SK-N-DZ (cell line): ENCODE measurements around the gene FAM180A.

Source experiments
- DNase-seq: peaks from one replicate; pipeline ENCODE4 v3.0.0-alpha.2; 2015; ENCODE audit warnings: low spot score

Gene FAM180A

DNA sequence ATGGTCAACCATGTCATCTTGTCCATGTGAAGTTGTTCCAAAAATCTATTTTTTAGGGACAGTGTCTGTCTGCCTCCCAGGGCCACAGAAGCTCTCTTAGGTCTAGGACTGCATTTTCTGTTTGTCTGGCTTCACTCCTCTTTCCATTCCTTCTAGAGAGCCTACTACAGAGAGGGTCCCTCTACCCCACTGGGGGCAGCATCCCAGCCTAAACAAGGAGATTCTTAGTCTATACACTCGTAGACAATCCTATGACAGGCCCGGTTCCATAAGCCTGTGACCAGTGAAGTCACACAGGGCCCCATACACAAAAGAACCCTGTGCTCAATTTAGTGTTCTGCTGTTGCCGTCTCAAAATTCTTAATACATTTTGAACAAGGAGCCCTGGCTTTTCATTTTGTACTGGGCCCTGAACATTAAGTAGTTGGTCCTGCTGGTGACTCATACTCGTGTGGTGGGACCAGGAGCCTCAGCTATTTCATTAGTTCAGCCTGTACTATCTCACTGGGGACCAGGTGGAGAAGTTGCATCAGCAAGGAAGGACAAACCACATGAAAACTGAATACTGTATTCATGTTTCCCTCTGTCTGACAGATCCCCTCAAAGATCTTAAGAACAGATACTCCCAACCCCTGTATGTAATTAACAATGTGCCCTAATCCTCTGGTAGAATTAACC, 23.5 kb upstream of the FAM180A start:
- peak; percentile 17 for DNase-seq

DNA sequence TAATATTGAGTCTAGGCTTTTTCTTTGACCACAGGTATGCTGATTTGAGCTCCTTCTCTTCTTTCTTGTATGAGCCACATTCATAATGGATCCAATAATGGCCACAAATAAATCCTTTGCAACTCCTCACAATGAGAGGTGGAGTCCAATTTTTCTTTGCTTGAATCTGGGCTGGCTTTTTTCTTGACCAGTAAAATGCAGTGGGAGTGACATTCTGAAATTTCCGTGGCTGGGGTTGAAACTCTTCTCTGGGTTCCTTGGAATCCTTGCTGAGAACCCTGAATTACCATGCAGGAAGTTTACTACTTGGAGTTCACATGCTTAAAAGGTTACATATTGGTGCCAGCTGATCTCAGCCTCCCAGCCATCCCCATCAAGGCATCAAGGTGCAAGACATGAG, 22.4 kb upstream of the FAM180A start:
- DNase-seq = no peak

DNA sequence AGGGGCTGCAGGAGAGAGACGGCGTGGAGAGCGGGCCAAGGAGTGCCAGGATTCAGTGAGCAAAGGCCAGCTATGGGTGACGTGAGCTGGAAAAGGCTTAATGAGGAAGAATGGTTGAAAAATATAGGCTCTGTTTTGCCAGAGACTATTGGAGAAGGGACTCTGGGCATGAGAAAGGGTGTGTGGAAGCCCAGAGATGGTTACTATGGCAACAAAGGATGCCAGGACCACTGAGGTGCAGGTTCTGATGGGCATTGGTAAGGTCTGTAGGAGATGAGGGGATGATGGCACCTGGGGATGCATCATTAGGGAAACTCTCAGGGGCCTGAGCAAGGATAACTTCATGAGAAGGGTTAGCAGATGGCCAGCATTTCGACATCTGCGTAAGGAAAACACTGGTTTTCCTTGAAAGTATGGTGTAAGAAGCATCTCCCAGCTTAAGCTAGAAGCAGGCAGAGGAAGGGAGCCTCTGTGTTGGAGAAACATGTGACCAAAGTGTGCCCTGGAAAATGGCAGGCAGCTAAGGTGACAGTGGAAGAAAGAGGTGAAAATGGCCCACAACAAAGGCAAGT, 21.6 kb upstream of the FAM180A start:
- DNase-seq = no peak

DNA sequence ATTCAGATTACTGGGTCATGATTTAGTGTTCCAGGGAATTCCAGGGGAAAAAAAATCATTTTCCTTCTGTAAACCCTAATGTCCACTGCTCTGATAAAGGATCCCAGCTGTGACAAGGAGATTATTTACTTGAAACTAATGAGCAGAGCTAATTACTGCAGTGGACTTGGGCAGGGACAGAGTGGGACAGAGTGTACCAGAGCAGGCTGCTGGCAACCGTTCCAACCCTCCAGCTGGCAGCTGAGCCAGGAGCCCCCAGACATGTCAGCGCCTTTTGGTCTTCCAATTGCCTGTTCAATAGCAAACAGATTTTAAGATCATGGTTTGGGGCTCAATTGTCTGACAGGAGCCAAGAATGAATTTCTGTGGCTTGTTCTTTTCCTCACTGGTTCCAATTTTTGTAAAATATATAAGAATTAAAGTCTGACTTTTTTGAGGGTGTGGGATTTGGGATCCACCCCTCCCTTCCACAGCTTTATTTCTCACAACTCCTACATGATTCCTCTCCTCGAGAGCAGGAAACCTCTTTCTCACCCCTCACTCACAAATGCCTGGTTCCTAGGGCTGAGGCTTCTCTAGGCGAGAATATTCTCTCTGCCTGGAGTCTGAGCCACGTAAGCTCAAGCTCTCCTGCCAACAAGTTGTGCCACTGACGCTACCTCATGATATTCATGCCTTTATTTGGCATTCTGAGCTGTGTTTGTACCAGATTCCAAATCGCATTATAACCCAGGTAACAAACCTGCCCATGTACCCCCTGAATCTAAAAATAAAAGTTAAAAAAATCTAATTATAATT, 20.6 kb upstream of the FAM180A start:
- no peak for DNase-seq

DNA sequence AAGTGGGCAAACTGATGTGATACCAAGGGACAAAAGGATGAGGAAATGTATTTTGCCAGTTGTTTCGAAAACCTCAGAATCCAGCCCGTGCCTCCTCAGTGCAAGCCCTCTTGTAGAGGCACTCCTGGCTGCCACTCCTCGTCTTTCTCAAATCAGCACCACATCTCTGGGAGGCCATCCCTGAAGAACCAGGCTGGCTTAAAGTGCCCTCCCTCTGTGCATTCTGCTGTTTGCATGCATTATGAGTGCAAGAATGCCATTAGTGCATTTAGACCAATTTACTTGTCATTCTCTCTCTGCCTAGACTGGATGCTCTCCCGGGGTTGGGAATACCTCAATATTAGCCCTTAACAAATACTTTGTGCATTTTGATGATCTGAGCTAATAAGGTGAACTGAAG, 19.9 kb upstream of the FAM180A start:
- no peak for DNase-seq

DNA sequence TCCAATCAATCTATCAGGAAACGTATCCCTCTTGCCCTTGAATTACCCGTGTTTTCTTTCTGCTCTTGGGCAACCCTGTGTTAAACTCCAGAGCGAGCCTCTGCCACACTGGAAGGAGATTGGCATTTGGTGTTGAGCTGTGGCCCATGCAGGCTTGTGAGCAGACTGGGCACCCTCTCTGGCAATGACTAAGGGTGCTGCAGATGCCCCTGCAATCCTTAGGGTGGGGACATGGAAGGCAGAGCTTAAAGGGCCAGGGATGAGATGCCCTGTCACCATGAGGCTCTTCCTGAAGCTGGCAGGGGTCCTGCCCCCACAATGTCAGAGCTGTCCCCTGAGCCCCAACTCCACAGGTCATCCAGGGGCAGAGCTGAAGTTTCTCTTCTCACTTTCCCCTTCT, 19.5 kb upstream of the FAM180A start:
- DNase-seq = no peak

DNA sequence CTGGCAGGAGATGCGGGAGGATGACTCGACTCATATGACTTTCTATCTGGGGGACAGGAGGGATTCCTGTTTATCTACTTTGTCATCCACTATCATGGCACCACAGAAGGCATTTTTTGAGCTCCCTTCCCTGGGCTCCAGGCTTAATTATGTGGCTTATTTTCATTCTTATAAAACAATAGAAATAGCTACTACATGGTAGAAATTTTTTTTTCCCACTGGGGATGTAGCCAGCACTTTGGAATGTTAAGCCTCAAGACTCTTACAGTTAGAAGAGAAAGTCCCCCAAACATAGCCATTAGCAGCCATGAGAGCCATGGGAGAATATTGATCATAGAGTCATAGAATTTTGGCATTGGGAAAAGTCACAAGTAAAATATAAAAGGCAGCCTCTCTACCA, 14.6 kb upstream of the FAM180A start:
- DNase-seq = no peak

DNA sequence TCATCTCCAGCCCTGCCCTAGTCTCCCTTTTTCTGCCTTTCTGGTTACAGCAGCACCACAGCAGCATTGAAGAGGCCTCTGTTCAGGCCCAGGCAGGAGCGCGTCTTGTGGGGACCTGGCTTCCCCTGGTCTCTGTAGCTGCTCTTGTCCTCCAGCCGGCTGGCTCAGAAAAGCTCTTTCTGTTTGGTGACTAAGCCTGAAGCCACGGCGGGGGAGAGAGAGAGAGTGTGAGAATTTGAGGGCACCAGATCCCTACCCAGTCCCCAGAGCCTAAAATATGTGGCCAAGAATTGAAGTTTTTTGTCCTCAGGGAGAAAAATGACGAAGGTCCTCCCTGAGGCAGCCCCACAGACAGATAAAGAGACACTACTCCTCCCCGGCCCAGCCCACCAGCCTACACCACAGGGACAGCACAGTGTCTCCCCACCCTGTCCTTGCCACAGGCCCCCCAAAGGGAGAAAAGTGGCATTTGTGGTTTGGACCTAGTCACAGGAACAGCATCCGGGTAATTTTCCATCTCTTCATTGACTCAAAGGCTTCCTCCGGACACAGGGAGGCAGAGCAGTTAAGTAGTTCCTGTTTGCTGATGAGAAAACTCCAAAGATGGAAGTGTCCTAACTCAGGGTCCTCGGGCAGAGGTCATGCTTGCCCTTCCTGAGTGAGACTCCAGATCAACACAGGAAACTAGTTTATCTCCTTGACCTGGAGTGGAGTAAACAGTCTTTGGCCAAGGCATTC, 13.3 kb upstream of the FAM180A start:
- DNase-seq = no peak

DNA sequence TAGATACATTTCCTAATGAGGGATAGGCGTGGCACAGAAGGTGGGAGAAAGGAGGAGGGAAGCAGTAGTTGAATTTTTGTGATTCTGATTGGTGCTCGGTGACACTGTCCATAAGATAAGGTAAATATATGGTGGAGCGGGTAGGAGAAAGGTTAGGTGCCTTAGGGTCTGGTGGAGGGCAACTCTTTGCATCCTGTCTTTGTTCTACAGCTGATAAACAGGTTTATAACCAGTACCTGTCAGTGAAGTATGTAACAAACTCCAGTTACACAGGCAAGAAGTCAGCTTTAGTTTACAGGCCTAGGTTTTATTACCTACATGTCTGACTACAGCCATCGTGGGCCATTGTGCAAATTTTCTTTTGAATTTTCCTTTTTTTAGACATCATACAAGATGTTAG, 10.9 kb upstream of the FAM180A start:
- no peak for DNase-seq

DNA sequence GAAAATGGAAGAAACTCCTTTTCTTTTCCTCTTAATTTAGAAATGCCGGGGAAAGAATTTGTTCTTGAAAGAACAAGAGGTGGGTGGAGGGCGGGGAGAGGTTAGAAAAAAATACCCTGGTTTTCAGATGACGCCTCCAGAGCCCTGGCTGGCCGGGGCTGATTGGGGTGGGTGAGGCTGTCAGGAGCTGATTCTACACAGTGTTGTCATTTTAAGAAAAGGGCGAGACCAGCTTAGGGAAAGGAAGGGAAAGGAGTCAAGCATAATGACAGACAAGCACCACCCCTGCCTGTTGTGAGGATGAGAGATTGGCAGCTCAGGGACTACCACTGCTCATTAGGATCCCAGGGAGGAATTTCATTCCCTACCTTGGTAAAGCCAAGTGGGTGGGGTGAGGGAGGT, 9.9 kb upstream of the FAM180A start:
- no peak for DNase-seq

DNA sequence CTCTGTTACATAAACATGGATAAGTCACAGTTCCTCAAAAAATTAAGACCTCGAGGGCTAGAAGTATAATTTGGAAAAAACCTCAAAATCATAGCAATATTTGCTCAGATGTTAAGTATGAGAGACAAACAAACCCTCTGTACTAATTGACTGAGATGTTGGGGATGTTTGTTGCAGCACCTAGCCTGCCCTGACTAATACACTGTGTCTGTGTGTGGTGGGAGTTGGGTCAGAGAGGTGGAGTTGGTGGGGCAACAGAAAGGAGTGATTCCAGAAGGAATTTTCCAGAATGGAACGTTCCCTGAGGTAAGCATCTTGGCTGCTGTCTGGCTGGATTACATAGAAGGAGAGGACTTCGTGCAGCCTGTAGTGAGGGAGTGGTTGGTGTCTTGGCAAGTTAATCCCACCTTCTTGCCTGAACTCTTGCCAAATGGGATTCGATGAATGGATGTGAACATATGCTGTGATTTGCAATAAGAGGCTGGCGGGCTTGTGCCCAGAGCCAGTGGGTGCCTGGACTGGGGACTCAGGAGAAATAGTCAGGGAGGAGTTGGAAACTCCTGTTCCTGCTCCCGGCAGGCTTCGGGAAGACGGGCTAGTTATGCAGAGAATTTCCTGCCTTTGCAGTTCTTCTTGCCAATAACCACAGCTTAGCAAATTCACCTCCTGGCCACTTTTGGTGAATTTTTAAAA, 9.3 kb upstream of the FAM180A start:
- DNase-seq = no peak

DNA sequence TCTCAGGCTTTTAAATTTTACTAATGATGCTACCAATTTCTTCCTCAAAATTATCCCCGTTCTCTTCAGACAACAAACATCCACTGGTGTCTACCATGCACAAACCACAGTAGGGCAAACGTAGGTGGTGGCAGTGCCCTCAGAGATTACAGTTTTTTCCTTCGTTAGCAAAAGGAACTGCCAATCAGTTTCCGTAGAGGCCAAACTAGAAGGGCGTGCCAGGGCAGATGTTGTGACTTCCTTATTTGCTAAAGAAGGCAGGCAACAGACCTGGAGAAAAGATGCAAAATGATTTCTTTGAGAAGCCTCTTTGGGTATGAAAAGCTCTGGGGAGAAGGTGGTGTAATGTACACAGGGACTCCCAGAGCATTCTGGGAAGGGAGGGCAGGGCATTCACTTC, 7.6 kb upstream of the FAM180A start:
- no peak for DNase-seq

DNA sequence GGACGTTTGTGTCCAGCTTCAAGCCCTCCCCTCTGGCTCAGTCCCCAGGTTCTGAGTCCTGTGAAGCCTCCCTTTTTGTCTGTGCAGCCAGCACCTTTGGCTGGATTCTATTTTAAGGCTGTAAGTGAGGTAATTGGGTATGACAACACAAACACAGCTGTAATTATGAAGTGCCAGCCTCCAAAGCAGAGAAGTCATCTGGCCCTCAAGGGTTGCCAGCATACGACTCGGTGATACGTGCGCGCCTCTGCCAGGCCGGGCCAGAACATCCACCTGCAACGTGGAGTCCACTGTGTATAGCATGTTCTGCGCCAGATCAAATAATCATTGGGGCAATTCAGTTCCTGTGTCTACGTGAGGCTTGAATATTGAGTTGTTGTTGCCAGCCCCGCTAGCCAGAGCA, 6.7 kb upstream of the FAM180A start:
- no peak for DNase-seq

DNA sequence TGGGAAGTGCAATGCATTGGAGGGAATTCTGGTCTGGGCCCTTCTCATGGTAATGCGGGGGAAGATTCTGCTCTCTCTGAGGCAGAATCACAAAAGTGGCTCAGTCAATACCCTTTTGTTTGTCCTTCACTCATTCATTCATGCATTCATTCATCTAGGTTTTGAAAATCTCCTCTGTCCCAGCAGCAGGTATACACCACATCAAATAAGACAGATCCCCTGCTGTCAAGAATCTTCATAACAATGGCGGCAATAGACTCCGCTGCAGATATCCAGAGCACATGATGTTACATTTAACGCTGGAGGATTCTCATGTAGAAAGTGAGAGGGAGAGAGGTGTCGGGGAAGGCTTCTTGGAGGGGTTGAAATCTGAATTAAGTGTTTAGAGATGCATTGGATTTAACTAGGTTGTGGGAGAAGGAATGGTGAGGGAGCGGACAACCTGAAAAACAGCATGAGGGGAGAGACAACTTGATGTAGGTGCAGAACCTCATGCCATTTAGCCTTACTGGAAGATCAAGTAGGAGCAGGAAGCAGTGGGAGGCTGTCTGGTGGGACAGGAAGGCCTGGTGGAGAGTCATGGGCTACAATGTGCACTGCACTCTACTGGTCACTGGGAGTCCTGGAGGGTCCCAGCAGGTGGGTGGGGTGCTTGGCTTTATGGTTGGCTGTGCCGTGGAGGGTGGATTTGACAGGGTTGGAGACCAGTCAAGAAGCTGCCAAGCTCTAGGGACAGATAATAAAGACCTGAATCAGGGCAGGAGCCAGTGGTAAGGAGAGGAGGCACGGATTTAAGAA, 5.2 kb upstream of the FAM180A start:
- no peak for DNase-seq

DNA sequence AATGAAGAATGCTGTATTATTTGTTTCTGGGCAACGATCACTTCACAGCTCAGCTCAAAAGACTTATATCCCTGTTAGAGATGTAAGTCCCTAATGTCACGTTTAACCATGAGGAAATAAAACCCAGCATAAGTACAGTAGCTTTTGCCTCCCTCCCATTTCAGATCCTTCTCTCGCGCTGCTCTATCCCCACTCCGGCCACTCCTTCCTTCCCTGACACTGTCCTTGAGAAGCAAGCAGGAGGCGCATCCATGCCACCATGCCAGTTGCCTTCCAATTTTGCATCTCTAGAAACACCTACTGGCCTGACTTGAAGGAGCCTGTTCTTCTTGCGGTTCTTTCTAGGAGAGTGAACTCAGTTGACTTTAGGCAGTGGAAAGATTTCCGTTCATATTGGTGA, 1.2 kb downstream of the FAM180A start:
- DNase-seq = no peak

DNA sequence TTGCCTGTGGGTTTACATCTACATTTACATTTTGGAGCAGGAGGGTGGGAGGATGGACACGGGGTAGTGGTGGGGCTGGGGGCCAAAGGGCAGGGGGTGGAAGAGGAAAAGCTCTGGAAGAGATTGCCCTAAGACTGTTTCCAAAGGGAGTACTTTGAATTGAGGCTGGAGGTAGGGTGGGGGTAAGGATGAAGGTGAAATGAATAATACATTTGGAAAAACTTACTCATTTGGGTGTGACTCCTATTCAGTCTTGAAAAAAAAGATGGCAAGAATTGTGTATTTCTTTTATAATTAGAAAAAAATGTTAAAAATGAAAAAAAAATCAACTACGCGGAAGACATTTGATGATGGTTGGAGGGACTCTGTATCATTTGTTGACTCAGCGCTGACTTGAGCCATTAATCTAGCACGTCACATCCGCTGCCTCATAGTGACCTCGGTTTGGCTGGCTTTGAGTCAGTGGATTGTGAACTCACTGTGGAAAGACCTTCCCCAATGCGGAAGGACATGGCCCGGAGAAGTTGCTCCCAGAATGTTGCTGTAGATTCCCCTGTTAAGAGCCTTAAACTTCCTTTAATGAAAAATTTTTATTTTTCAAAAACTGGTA, 2.8 kb downstream of the FAM180A start:
- DNase-seq = no peak

DNA sequence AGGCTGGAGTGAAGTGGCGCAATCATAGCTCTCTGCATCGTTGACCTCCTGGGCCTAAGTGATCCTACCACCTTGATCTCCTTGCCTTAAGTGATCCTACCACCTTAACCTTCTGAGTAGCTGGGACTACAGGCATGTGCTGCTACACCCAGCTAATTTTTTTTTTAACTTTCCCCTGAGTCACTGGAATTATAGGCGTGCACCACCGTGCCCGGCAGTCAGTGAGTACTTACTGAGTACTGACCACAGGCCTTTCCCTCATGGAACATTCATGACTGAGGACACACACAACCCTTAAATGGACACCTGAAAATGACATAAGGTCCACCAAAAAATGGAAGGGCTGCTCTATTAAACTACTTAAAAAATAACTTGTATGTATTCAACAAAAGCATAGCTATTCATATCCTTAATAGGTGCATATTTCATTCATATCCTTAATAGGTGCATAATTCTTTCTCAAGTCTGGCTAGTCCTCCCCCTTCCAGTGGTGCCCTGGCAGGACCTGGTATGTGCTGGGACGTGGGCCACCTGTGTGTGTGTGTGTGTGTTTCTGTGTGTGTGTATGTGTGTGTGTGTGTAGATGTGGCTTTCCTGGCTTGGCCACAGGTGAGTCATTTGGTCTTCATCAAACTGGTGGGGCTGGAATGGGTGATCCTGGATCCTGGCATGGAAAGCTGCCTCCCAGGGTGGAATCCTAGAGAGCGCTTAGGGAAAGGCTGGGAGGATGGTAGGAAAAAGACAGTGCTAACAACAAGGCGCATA, 3.5 kb downstream of the FAM180A start:
- no peak for DNase-seq

DNA sequence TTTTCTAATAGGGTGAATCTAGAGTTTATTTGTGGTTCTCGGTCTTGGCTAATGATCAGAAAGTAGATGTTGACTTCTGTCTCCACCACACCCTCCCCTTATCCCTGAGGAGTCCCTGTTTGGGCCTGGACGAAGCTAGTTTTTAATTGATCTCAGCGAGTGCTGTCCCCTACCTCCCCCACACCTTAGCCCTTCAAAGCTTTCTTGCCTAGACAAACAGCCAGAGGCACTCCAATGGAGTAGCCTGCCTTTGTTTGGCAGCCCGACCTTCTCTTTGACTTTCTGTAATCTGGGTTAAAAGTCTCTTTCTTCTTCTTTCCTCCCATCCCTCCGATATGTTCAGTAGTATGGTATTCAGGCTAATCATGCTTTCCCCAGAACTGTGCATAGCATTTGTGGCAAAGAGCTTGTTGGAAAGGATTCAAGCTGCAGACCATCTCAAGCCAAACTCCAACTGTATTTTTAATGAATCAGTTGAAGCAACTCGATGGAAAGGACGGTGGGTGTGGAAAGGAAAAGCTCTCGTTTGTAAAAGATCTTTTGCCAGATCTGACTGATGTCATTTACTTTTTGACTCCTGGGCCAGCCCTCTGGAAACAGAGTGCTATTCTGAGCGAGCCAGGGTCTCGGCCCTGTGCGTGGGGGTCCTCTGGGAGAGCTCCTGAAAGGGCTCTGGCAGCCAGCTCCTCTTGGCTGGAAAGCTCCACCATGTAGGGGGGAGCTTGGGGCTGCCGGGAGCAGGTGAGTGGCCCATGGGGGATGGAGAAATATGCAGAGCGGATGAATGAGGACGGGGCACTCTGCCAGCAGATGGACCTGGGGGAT, 4.5 kb downstream of the FAM180A start:
- no peak for DNase-seq

DNA sequence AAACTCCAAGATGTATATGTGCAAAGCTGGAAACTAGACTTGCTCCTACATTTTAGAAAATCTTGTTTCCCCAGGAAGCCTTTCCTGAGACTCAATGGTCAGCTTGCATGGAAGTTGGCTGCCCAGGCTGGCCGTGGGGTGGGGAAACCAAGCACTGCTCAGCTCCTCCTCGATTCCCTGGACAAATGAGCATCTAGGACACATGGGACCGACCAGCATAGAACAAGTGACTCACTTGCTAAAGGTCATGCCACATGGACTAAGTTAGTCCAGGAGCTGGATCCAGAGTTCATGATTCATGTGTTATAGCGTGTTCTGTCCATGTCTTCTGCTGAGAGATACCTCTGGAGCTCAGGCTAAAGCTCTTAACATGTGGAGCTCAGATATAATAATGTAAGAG, 6.2 kb downstream of the FAM180A start:
- DNase-seq = no peak
